PC-9 (cell line): Measurements from ENCODE around the gene CCDC148.

Source experiments
- CTCF ChIP-seq: fragments of 200-600 bp; sonication (generic); conservative IDR thresholded peaks from 2 replicates; pipeline ENCODE4 v1.6.1; 2017; ENCODE audit warnings: mixed run types, antibody characterized with exemption, mild to moderate bottlenecking, moderate library complexity
- EZH2 ChIP-seq: fragments of 200-600 bp; sonication (generic); IDR thresholded peaks from 2 replicates; pipeline ENCODE4 v1.8.0; 2017; ENCODE audit warnings: antibody characterized with exemption, low read depth

GRCh38 chr2:158276619-158277471 lies 179.7 kb downstream of the CCDC148 start:
- TF ChIP-seq EZH2, result no peak
- no peak for TF ChIP-seq CTCF
